IPS-NIHi7 (cell line): ENCODE results near the gene SARNP.

Experiments
- DNase-seq: peaks from one replicate; pipeline ENCODE4 v3.0.0; 2012; ENCODE audit warnings: mixed read lengths; ENCODE audit errors: extremely low spot score

SARNP gene

GRCh38 chr12:55742719-55743405 lies 74.7 kb downstream of the SARNP start, which contains the start of gene GDF11:
Gene GDF11 (plus strand): TSS chr12:55743122. CDS start chr12:55743317, 195 bp downstream.
- peak; percentile 78 for DNase-seq

GRCh38 chr12:55741931-55742680 lies 75.4 kb downstream of the SARNP start:
- DNase-seq: no peak

GRCh38 chr12:55739025-55739378 lies 78.5 kb downstream of the SARNP start:
- no peak for DNase-seq

GRCh38 chr12:55738123-55739024 lies 79.2 kb downstream of the SARNP start:
- DNase-seq: peak; percentile 76

- no peak for DNase-seq
These were observed 79.9 kb downstream of the SARNP start for GRCh38 chr12:55737581-55738122.

GRCh38 chr12:55736780-55737580 lies 80.5 kb downstream of the SARNP start:
- peak; percentile 81 for DNase-seq

- no peak for DNase-seq
These were observed 81.4 kb downstream of the SARNP start for GRCh38 chr12:55736076-55736475.

- DNase-seq: no peak
These were observed 82.9 kb downstream of the SARNP start for GRCh38 chr12:55734595-55734994.

- DNase-seq: no peak
These were observed 83.7 kb downstream of the SARNP start for GRCh38 chr12:55733858-55734257.

- no peak for DNase-seq
These were observed 84.4 kb downstream of the SARNP start for GRCh38 chr12:55733021-55733555.

- DNase-seq: no peak
These were observed 85.2 kb downstream of the SARNP start for GRCh38 chr12:55732288-55732687.

- DNase-seq: no peak
These were observed 87.4 kb downstream of the SARNP start for GRCh38 chr12:55729819-55730818.

GRCh38 chr12:55728939-55729818 lies 88.3 kb downstream of the SARNP start, which contains the start of gene CD63:
Gene CD63 (minus strand): TSS chr12:55729009. CDS start chr12:55728341, 668 bp downstream.
- peak; percentile 88 for DNase-seq

GRCh38 chr12:55728186-55728938 lies 89.2 kb downstream of the SARNP start:
- DNase-seq: no peak

- DNase-seq: no peak
These were observed 89.8 kb downstream of the SARNP start for GRCh38 chr12:55727643-55728185.

GRCh38 chr12:55726971-55727370 lies 90.6 kb downstream of the SARNP start:
- DNase-seq: no peak

- DNase-seq: no peak
These were observed 92.0 kb downstream of the SARNP start for GRCh38 chr12:55725556-55725955.
